CD4-positive, alpha-beta T cell treated with Interleukin-4 for 4 hours (primary cell): Measurements from ENCODE around the gene CTSH.
A peak's percentile ranks its signal among the peaks of the same experiment; 100 is the strongest.
"Not testable (repeated sequence)": the region's sequence is repeated elsewhere in the genome, so short reads cannot be mapped to it uniquely, and the experiment has no call there.

ENCODE experiments used
- DNase-seq: peaks from one replicate; pipeline ENCODE4 v3.0.0-alpha.2; 2020

CTSH gene

DNA sequence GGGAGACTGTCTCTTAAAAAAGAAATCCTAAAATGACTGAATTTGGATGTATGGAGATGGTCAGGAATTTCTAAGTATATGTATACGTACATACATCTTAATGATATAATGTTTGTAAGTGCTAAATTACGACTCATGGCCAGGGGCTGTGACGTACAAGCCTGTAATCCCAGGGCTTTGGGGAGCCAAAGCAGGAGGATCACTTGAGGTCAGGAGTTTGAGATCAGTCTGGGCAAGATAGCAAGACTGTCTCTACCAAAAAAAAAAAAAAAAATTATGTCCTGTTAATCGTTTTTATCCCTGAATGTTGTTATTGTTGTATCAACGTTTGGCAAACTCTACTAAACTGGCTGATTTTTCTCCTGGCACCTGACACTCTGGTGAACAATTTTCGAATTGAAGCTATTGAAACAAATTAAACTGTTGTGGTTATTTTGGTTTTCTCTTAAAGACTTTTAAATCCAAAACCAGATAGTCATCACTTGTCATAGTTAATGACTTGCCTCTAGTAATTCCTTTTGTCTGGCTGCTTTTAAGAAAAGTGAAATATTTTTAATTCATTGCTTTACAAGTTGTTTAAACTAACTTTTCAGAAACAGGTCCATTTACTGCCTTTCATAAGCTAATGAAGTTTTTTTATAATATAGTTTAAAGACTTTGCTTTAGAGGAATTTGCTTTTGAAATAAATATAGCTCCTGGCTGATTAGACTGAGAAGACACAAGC is 65.2 kb downstream of the CTSH start:
- DNase-seq, result no peak

DNA sequence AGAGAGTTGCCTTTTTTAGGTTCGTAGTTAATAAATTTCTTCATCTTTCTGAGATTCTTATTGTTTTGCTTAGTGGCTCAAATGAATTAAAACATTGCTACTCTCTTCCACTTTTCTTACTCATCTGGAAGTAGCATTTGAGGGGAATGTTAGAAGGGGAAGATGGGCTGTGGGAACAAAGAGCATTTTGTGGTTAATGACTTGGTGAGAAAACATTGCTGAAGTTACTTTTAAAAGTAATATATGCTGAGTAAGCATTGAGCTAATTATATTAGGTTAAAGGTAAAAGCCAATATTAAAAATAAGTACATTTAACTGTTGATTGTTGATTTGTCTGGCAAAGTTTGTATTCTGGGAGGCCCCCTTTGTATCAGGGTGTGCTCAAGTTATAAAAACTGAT is 66.5 kb downstream of the CTSH start:
- DNase-seq, result no peak

DNA sequence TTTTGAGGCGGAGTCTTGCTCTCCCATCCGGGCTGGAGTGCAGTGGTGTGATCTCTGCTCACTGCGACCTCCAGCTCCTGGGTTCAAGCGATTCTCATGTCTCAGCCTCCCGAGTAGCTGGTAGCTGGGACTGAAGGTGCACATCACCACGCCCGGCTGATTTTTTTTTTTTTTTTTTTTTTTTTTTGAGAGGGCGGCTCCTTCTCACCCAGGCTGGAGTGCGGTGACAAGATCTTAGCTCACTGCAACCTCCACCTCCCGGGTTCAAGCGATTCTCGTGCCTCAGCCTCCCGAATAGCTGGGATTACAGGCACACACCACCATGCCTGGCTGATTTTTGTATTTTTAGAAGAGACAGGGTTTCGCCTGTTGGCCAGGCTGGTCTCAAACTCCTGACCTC is 67.9 kb downstream of the CTSH start:
- not testable (repeated sequence) for DNase-seq

DNA sequence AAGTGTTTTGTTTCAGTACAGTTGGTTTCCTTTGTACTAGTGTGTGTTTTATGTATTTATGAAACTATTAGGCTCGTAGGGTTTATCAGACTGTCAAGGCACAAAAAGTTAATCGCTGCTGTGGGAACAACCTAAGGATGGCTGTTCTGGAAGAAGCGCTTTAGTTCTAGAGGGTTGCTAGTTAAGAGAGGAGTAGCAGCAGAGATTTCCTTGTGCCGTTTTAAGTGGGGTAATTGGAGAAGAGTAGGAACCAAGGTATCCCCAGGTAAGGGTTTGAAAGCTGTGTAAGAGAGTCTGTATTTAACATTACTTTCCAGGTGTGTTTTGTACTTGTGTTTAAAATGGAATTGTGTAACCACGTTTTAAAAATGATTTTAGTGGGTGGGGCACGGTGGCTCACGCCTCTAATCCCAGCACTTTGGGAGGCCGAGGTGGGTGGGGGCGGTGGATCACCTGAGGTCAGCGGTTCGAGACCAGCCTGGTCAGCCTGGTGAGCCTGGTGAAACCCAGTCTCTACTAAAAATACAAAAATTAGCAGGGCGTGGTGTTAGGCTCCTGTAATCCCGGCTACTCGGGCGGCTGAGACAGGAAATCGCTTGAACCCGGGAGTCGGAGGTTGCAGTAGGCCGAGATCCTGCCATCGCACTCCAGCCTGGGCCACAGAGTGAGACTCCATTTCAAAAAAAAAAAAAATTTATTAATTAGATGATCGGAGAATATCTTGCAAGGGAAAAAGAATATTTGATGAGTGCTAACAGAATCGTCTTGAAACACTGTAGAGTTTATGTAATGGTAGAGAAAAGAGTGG is 69.5 kb downstream of the CTSH start:
- no peak for DNase-seq

DNA sequence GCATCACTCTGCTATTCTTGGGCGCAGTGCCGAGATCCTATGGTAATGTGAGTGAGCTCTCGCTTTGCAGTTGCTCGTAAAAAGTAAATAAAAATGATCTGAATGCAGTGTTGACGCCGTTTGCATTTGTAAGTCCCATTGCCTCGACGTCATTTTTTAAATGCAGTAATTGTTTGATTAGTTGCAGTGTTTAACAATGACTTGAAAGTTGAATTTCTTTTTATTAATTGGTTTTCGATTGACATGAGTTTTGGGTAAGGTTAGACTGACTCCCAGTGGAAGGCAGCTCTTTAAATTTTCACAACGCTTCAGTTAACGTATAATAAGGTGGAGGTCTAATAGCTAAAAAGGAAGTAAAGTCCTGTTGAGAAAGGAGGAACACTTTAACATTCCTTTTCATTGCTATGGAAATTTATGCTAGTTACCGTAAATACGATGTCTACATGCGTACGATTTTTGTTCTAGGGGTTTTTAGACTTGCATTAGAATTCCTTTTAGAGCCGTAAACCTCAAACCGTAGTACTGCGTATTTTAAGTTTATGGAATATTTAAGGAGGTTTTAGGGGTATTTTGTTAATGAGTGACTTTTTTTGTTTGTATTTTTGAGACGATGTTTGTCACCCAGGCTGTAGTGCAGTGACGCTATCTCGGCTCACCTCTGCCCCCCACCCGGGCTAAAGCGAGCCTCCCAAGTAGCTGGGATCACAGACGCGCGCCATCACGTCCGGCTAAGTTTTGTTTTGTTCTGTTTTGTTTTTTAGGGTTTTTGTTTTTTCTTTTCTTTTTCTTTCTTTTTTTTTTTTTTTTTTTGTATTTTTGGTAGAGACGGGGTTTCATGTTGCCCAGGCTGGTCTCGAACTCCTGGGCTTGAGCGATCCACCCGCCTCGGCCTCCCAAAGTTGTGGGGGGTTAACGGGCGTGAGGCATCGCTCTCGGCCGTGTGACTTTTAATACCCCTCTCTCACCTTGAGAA is 70.8 kb downstream of the CTSH start:
- DNase-seq, result peak; percentile 52

DNA sequence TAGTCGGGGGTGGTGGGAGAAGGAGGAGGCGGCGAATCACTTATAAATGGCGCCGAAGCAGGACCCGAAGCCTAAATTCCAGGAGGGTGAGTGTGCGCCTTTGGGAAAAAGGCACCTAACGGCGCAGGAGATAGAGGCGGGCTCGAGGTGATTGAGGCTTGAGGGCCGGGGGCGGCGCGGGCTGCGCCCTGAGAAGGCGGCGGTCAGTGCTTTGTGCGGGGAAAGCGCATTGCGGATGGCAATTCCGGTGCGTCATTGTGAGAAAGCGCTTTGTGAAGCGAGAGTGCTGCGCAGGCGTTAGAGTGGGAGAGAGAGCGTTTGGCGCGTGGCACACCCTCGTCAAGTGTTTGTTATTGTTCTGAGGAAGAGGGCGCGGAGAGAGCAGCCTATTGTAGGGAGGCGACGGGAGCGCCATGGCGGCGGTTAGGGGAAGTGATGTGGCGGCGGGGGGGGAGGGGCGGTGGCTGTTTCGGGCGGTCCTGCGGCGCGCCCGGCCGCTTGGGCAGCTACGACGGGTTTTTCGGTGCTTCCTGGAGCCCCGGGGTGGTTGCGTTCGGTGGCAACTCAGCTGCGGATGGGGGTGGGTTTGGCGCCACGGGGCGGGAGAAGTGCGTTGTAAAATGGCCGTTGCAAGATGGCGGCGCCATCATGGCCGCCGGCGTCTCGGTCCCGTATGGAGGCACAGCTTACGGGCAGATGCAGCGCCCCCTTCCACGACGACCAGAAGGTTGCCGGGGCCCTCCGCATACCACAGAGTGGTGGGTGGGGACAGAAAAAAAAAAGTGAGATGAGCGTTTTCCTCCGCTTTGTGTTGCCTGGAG is 71.7 kb downstream of the CTSH start:
- DNase-seq, result peak; percentile 92

DNA sequence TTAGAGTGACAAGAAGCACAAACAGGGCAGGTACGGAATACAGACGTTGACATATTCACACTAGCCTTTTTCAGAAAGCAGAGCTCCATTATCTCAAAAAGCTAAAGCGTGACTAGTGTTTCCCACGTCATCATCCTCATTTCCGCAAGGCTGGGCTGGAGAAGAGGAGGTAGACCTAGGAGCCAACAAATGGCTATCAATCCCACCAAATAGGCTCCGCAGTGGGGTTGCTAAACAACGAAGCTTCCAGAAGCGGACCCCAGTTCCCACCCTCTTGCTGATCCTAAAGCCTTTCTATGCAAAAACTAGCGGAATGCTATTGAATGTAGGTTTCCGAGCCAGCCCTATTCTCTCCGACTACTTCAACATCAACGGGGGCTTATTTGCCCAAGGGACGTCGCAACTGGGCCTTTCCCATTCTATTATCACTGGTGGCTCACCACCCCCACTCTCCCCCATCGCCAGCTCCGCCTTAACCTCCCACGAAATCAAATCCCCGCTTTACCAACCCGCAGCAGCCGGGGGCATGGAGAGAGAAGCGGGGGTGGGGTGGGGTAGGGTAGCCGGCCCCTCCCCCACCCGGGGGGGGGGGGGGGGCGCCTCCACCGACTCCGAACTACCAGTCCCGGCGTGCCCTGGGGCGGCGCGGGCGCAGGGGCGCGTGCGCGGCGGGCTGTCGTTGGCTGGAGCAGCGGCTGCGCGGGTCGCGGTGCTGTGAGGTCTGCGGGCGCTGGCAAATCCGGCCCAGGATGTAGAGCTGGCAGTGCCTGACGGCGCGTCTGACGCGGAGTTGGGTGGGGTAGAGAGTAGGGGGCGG is 72.5 kb downstream of the CTSH start, which contains the start of gene MORF4L1:
Gene MORF4L1 (plus strand): TSS at position 736 of the 817 bp plus-strand sequence. CDS start 128 bp downstream, outside the sequence.
- peak; percentile 97 for DNase-seq

DNA sequence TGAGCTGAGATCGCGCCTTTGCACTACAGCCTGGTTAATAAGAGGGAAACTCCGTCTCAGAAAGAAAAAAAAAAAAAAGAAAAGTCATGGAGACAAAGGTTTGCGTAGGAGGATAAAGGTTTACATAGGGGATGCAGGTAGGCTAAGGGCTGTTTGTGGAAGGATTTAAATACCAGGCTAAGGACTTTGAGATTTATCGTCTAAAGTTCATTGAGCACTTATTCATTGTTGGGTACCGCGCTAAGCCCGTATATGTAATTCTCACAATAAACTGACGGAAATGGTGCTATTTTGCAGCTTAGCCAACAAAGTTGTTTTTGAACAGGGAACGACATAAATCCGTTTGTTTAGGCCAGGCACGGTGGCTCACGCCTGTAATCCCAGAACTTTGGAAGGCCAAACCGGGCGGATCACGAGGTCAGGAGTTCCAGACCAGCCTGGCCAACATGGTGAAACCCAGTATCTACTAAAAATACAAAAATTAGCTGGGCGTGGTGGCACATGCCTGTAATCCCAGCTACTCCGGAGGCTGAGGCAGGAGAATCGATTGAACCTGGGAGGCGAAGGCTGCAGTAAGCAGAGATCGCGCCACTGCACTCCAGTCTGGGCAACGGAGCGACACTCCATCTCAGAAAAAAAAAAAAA is 73.2 kb downstream of the CTSH start:
- DNase-seq, result not testable (repeated sequence)
